A673 (cell line): ENCODE data around the gene NADK2. TPM values are rescaled to one million over a fixed set of nuclear protein-coding genes. Genes with fewer than 3 reads are reported as not detected.
A peak's percentile ranks its signal among the peaks of the same experiment; 100 is the strongest.
"Not testable (repeated sequence)": the region's sequence is repeated elsewhere in the genome, so short reads cannot be mapped to it uniquely, and the experiment has no call there.

Experiments
- Bru-seq: library from RNA; stranded (reverse); fragments of 400-500 nt; gene quantifications from one replicate; lab custom pipeline; 2021; lab: Mats Ljungman, UMichigan
- BruChase-seq, 2 experiments: library from RNA; stranded (reverse); fragments of 400-500 nt; gene quantifications; one replicate each; lab custom pipeline; 2021; lab: Mats Ljungman, UMichigan
- BruUV-seq: library from RNA; stranded (reverse); fragments of 400-500 nt; replicated peaks from 2 replicates; lab custom pipeline; 2021; lab: Mats Ljungman, UMichigan
- CTCF ChIA-PET: fragments of 300-600 bp; sonication (Branson Sonifier 250); formaldehyde crosslinking; loops from one replicate; lab custom pipeline; 2022; ENCODE audit warnings: antibody characterized with exemption; lab: Charles Lee
- POLR2A ChIA-PET: fragments of 300-600 bp; sonication (Branson Sonifier 250); formaldehyde crosslinking; loops from one replicate; lab custom pipeline; 2022; ENCODE audit warnings: antibody characterized with exemption; ENCODE audit not compliant: low non-redundant PET; lab: Charles Lee
- DNase-seq: peaks from one replicate; pipeline ENCODE4 v3.0.0-alpha.2; 2015; ENCODE audit warnings: low spot score
- H3K27ac ChIP-seq: fragments of 200-600 bp; sonication (generic); 2 replicates; pipeline ENCODE4 v1.5.1; 2016; ENCODE audit warnings: mixed run types, low read depth, mild to moderate bottlenecking, mixed read lengths, antibody characterized with exemption, low read length; ENCODE audit not compliant: poor library complexity, severe bottlenecking
- H3K27me3 ChIP-seq: fragments of 200-600 bp; sonication (generic); replicated peaks from 2 replicates; pipeline ENCODE4 v1.6.1; 2017; ENCODE audit warnings: mixed run types, low read depth, mild to moderate bottlenecking, mixed read lengths, antibody characterized with exemption, low read length; ENCODE audit not compliant: insufficient read depth, poor library complexity
- H3K36me3 ChIP-seq: fragments of 200-600 bp; sonication (generic); 2 replicates; pipeline ENCODE4 v1.6.1; 2016; ENCODE audit warnings: mixed run types, mild to moderate bottlenecking, mixed read lengths, antibody characterized with exemption, low read length; ENCODE audit not compliant: insufficient read depth, poor library complexity, severe bottlenecking
- H3K4me1 ChIP-seq: fragments of 200-600 bp; sonication (generic); 2 replicates; pipeline ENCODE4 v1.6.1; 2017; ENCODE audit warnings: mixed run types, mild to moderate bottlenecking, mixed read lengths, antibody characterized with exemption, low read length; ENCODE audit not compliant: insufficient read depth, poor library complexity, severe bottlenecking
- H3K4me3 ChIP-seq: fragments of 200-600 bp; sonication (generic); 2 replicates; pipeline ENCODE4 v1.5.1; 2016; ENCODE audit warnings: low read depth, mixed run types, mild to moderate bottlenecking, mixed read lengths, low read length; ENCODE audit not compliant: poor library complexity, severe bottlenecking
- H3K9me3 ChIP-seq: fragments of 200-600 bp; sonication (generic); 2 replicates; pipeline ENCODE4 v1.6.1; 2016; ENCODE audit warnings: mixed run types, low read depth, mild to moderate bottlenecking, mixed read lengths, antibody characterized with exemption, low read length; ENCODE audit not compliant: poor library complexity, severe bottlenecking
- EZH2 ChIP-seq: fragments of 200-600 bp; sonication (generic); IDR thresholded peaks from 2 replicates; pipeline ENCODE4 v1.6.1; 2017; ENCODE audit warnings: borderline replicate concordance, low read depth, mild to moderate bottlenecking, mixed read lengths, antibody characterized with exemption, low read length; ENCODE audit not compliant: poor library complexity, severe bottlenecking
- intact Hi-C: fragments of 100-400 bp; cut with micrococcal nuclease; formaldehyde crosslinking; loops from one replicate; pipeline ENCODE4 v1.10.0; 2022; ENCODE audit not compliant: unreplicated experiment
- long read RNA-seq: library from polyadenylated mRNA; stranded (forward); transcript quantifications from one replicate; pipeline ENCODE4 v2.0.0, GENCODE V29; 2022
- total RNA-seq: library from RNA; stranded (reverse); gene quantifications from 2 replicates; pipeline ENCODE4 v1.2.3, GENCODE V29; 2021
- TF ChIP-seq, protein P1 (sequence below): fragments of 300-800, 200-600 bp; sonication (generic); conservative IDR thresholded peaks from 2 replicates; pipeline ENCODE4 v1.5.1; 2017; ENCODE audit warnings: low read depth, mild to moderate bottlenecking, antibody characterized with exemption, low read length, moderate library complexity, mixed read lengths

The NADK2 gene, protein sequence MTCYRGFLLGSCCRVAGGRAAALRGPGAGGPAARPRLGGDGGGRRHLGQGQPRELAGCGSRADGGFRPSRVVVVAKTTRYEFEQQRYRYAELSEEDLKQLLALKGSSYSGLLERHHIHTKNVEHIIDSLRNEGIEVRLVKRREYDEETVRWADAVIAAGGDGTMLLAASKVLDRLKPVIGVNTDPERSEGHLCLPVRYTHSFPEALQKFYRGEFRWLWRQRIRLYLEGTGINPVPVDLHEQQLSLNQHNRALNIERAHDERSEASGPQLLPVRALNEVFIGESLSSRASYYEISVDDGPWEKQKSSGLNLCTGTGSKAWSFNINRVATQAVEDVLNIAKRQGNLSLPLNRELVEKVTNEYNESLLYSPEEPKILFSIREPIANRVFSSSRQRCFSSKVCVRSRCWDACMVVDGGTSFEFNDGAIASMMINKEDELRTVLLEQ
- total RNA-seq (31.6 and 37.1 TPM in 2 replicates), Bru-seq, nascent RNA (percentile 82 among the genes with signal in this experiment), BruChase-seq, experiment 1, labeled RNA remaining after a 2-hour chase (percentile 77 among the genes with signal in this experiment), BruChase-seq, experiment 2, labeled RNA remaining after a 6-hour chase (percentile 70 among the genes with signal in this experiment)
- long read RNA-seq, transcript NADK2-202 (12 exons, 2,243 nt), result major isoform, 33 of 51 reads
- long read RNA-seq, partial matches to known transcripts, result 2 of 51 reads
- long read RNA-seq, other reads (novel, unspliced or antisense), result 14 of 51 reads

DNA sequence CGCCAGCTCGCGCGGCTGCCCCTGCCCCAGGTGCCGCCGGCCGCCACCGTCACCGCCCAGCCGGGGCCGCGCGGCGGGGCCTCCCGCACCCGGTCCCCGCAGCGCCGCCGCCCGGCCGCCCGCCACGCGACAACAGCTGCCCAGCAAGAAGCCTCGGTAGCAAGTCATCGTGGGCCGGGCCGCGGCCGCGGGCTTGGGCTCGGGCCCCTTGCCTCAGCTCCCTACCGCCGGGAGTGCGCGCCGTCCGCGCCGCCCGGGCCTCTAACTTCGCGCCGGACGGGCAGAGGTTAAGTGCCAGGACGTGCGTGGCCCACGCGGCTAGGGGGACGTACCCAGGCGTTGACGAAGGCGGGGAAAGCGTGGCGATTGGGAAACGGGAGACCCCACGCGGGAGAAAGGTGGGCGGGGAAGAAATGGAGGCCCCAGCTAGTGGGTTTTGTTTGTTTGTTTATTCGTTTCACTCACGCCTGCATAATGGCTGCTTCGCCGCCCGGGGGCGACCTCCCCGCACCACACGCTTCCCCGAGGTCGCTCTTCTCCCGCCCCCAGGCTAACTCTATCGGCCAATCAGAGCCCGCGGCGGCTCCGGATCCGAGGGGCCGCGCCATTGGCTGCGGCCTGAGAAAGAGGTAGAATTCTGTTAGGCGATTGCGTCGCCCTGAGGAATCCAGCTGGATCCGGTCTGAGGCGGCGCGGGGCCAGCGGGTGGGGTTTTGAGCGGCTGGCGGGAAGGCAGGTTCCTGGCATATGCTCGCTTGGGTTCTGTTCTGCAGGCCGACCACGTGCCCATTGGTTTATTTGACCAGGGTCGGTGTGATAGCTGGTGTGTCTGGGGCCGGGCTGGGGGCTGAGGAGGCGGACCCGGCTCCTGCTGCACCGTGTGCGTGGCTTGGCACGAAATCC, at the start of gene NADK2:
Gene NADK2 (minus strand): TSS at position 295 of the 903 bp plus-strand sequence. CDS start 127 bp downstream, at position 168.
- Histone ChIP-seq H3K27ac (peak within 1 kb of the TSS; percentile 92), H3K4me1 (peaks cover 26% of the 10 kb centered on the region), H3K9me3 (no peaks in the 10 kb centered on the region), H3K27me3 (no peaks in the 10 kb centered on the region), H3K36me3 (no peaks in the 10 kb centered on the region), H3K4me3 (peak within 1 kb of the TSS; percentile 84)
- TF ChIP-seq, protein P1, sequence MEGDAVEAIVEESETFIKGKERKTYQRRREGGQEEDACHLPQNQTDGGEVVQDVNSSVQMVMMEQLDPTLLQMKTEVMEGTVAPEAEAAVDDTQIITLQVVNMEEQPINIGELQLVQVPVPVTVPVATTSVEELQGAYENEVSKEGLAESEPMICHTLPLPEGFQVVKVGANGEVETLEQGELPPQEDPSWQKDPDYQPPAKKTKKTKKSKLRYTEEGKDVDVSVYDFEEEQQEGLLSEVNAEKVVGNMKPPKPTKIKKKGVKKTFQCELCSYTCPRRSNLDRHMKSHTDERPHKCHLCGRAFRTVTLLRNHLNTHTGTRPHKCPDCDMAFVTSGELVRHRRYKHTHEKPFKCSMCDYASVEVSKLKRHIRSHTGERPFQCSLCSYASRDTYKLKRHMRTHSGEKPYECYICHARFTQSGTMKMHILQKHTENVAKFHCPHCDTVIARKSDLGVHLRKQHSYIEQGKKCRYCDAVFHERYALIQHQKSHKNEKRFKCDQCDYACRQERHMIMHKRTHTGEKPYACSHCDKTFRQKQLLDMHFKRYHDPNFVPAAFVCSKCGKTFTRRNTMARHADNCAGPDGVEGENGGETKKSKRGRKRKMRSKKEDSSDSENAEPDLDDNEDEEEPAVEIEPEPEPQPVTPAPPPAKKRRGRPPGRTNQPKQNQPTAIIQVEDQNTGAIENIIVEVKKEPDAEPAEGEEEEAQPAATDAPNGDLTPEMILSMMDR, result peak; percentile 78
- TF ChIP-seq EZH2, result no peak
- BruUV-seq, result no TSS peak
- DNase-seq, result peak; percentile 99
- intact Hi-C loops, result loop anchor here (2.0 to 5.0 kb wide), 2 partner anchors 63 to 175 kb away; partner anchors contain the start of gene UGT3A2
- ChIA-PET CTCF (interaction anchor here (0.6 to 1.5 kb wide), 5 partner anchors 26 to 634 kb away, joined by 3 to 4 read pairs (median 3); partner anchors contain the start of gene NIPBL), POLR2A (interaction anchor here (0.7 kb wide), 1 partner anchor 177 kb away, joined by 3 read pairs; no protein-coding TSS in a partner anchor)

DNA sequence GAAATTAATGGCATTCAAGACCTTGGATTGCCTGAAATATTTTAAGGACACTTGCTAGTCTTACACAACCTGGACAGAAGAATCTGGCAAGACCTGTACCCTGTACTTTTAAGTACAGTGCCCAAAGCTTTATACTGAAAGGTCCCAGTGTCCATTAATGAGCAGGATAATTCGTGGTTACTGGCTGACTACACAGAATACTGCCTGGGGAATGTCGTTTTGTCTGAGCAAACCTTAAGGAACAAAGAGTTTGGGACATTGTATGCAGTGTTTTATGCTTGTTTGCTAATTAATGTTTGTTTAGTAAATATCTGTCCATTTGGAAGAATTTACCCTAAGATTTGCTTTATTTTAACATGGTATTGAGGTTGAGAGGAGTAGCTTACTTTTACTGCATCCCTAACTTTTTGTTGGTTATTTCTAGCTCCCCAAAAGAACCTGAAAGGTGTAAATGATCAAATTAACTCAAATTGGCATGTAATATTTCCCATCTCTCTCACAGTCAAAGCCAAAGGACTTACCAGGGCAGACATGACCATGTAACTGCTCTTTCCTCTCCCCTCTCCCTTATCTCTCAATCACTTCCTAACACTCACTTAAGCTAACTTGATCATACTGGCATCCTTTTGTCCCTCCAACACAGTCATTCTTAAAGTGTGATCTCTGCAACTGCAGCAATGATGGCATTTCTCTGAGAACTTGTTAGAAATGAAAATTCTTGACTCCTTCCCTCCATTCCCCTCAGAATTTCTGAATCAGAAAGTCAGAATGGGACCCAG, 44.3 kb upstream of the NADK2 start:
- Histone ChIP-seq H3K4me3 (no peak overlapping the region), H3K27me3 (no peaks in the 10 kb centered on the region), H3K9me3 (no peaks in the 10 kb centered on the region), H3K27ac (no peak overlapping the region), H3K36me3 (no peaks in the 10 kb centered on the region), H3K4me1 (no peaks in the 10 kb centered on the region)
- DNase-seq, result no peak
- CTCF ChIA-PET, result no interaction called here
- TF ChIP-seq, protein P1, result no peak
- no TSS peak for BruUV-seq
- POLR2A ChIA-PET, result no interaction called here
- intact Hi-C loops, result no loop called here

DNA sequence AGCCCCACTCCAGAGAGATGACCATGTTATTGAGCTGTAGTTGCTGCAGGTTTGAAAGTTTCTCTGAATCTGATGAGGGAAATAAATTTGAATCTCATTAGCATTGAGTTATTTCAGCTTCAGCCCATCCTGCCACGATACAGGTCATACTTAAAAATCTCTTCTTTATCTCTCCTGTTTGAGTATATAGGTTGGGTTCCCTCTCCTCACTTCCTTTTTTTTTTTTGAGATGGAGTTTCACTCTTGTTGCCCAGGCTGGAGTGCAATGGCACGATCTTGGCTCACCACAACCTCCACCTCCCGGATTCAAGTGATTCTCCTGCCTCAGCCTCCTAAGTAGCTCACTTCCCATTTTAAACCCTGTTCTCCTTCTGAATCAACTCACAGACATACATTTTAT, 42.0 kb upstream of the NADK2 start:
- POLR2A ChIA-PET, result interaction anchor here (0.6 kb wide), 1 partner anchor 404 kb away, joined by 8 read pairs; no protein-coding TSS in a partner anchor
- CTCF ChIA-PET, result not testable (repeated sequence)

More for the DNA sequence above, 42.0 kb upstream of the NADK2 start:
- intact Hi-C loops, H3K27ac ChIP-seq, H3K9me3 ChIP-seq, H3K36me3 ChIP-seq, H3K27me3 ChIP-seq, DNase-seq, BruUV-seq, H3K4me3 ChIP-seq: not testable (repeated sequence)
- H3K4me1 ChIP-seq, result peaks cover 11% of the 10 kb centered on the region
